NT2/D1 (cell line): ENCODE measurements around the gene BTAF1.
A peak's percentile ranks its signal among the peaks of the same experiment; 100 is the strongest.
"Not testable (repeated sequence)": the region's sequence is repeated elsewhere in the genome, so short reads cannot be mapped to it uniquely, and the experiment has no call there.

Experiments used
- DNase-seq: peaks from one replicate; pipeline ENCODE4 v3.0.0-alpha.2; 2011; ENCODE audit warnings: low read depth, low spot score
- H3K27me3 ChIP-seq: 2 replicates; pipeline ENCODE4 v1.6.0; 2011; ENCODE audit warnings: mild to moderate bottlenecking; ENCODE audit not compliant: insufficient read length, insufficient read depth
- H3K36me3 ChIP-seq: 2 replicates; pipeline ENCODE4 v1.6.1; 2011; ENCODE audit warnings: mild to moderate bottlenecking, low read length, mixed read lengths; ENCODE audit not compliant: insufficient read depth, insufficient read length
- H3K4me1 ChIP-seq: 2 replicates; pipeline ENCODE4 v1.5.1; 2011; ENCODE audit not compliant: insufficient read depth, insufficient read length
- H3K4me3 ChIP-seq: 2 replicates; pipeline ENCODE4 v1.5.1; 2011; ENCODE audit warnings: low read depth; ENCODE audit not compliant: insufficient read length
- H3K9ac ChIP-seq: 2 replicates; pipeline ENCODE4 v1.6.0; 2011; ENCODE audit warnings: low read depth; ENCODE audit not compliant: insufficient read length
- H3K9me3 ChIP-seq: 2 replicates; pipeline ENCODE4 v1.5.1; 2011; ENCODE audit warnings: mild to moderate bottlenecking, low read length; ENCODE audit not compliant: insufficient read depth
- SUZ12 ChIP-seq: IDR thresholded peaks from 2 replicates; pipeline ENCODE4 v1.6.1; 2011; ENCODE audit not compliant: insufficient read length, insufficient read depth; ENCODE audit errors: extremely low read depth
- YY1 ChIP-seq: IDR thresholded peaks from 2 replicates; pipeline ENCODE4 v1.6.1; 2011; ENCODE audit not compliant: insufficient read length, insufficient read depth
- ZNF274 ChIP-seq: IDR thresholded peaks from 2 replicates; pipeline ENCODE4 v1.6.1; 2011; ENCODE audit warnings: mild to moderate bottlenecking, low read depth, low read length

The BTAF1 gene

GRCh38 chr10:91884536-91884935, 39.0 kb upstream of the BTAF1 start:
- H3K9ac ChIP-seq, result no peak overlapping the region
- no peak for DNase-seq
- H3K4me3 ChIP-seq, result no peak overlapping the region
- no peaks in the 10 kb centered on the region for H3K36me3 ChIP-seq
- no peak for TF ChIP-seq SUZ12
- no peak for TF ChIP-seq YY1
- TF ChIP-seq ZNF274, result no peak
- no peaks in the 10 kb centered on the region for H3K27me3 ChIP-seq
- peaks cover 6% of the 10 kb centered on the region for H3K4me1 ChIP-seq
- H3K9me3 ChIP-seq, result peaks cover 12% of the 10 kb centered on the region; the same call in 1 of the 2 replicates

- TF ChIP-seq ZNF274 (no peak), YY1 (no peak), SUZ12 (no peak)
- Histone ChIP-seq H3K9me3 (peaks cover 12% of the 10 kb centered on the region; the same call in 1 of the 2 replicates), H3K36me3 (no peaks in the 10 kb centered on the region), H3K4me3 (no peak overlapping the region), H3K9ac (no peak overlapping the region), H3K4me1 (peaks cover 6% of the 10 kb centered on the region), H3K27me3 (no peaks in the 10 kb centered on the region)
- DNase-seq, result no peak
Observed at GRCh38 chr10:91885362-91886079, 38.0 kb upstream of the BTAF1 start.

GRCh38 chr10:91886954-91887271, 36.7 kb upstream of the BTAF1 start:
- DNase-seq, result no peak
- Histone ChIP-seq H3K27me3 (no peaks in the 10 kb centered on the region), H3K4me1 (peaks cover 6% of the 10 kb centered on the region), H3K9me3 (no peaks in the 10 kb centered on the region), H3K9ac (no peak overlapping the region), H3K36me3 (no peaks in the 10 kb centered on the region), H3K4me3 (no peak overlapping the region)
- TF ChIP-seq YY1 (no peak), SUZ12 (no peak)

GRCh38 chr10:91887272-91888076, 36.1 kb upstream of the BTAF1 start:
- no peaks in the 10 kb centered on the region for H3K9me3 ChIP-seq
- H3K9ac ChIP-seq, result peak overlapping the region; percentile 82
- no peak overlapping the region for H3K4me3 ChIP-seq
- peaks cover 6% of the 10 kb centered on the region for H3K4me1 ChIP-seq
- TF ChIP-seq YY1, result no peak
- TF ChIP-seq SUZ12, result no peak
- no peak for TF ChIP-seq ZNF274
- peak; percentile 86 for DNase-seq
- no peaks in the 10 kb centered on the region for H3K36me3 ChIP-seq
- H3K27me3 ChIP-seq, result no peaks in the 10 kb centered on the region

- no peak overlapping the region for H3K9ac ChIP-seq
- no peaks in the 10 kb centered on the region for H3K4me1 ChIP-seq
- H3K4me3 ChIP-seq, result no peak overlapping the region
- no peak for DNase-seq
- H3K36me3 ChIP-seq, result no peaks in the 10 kb centered on the region
- no peak for TF ChIP-seq SUZ12
- no peak for TF ChIP-seq YY1
- TF ChIP-seq ZNF274, result no peak
- no peaks in the 10 kb centered on the region for H3K27me3 ChIP-seq
- H3K9me3 ChIP-seq, result peaks cover 3% of the 10 kb centered on the region; the same call in 1 of the 2 replicates
Observed at GRCh38 chr10:91891125-91892001, 32.2 kb upstream of the BTAF1 start.

- no peaks in the 10 kb centered on the region for H3K4me1 ChIP-seq
- H3K9ac ChIP-seq, result no peak overlapping the region
- no peaks in the 10 kb centered on the region for H3K36me3 ChIP-seq
- TF ChIP-seq ZNF274, result no peak
- TF ChIP-seq YY1, result no peak
- TF ChIP-seq SUZ12, result no peak
- H3K9me3 ChIP-seq, result peaks cover 6% of the 10 kb centered on the region; the same call in 1 of the 2 replicates
- DNase-seq, result no peak
- H3K4me3 ChIP-seq, result no peak overlapping the region
- H3K27me3 ChIP-seq, result no peaks in the 10 kb centered on the region
Observed at GRCh38 chr10:91893051-91893450, 30.5 kb upstream of the BTAF1 start.

GRCh38 chr10:91894261-91894685, 29.3 kb upstream of the BTAF1 start:
- not testable (repeated sequence) for H3K4me3 ChIP-seq, H3K9ac ChIP-seq, H3K9me3 ChIP-seq, DNase-seq, H3K27me3 ChIP-seq, H3K36me3 ChIP-seq, H3K4me1 ChIP-seq
